Stomach (tissue), 4 donors: ENCODE data around the gene RYR3.

ENCODE experiments used
- EP300 ChIP-seq: sonication (generic); formaldehyde crosslinking; IDR thresholded peaks from one replicate; pipeline ENCODE4 v1.6.1; 2017; ENCODE audit warnings: antibody characterized with exemption
- POLR2A ChIP-seq, 4 donors: fragments of 450-650 bp; IDR thresholded peaks; one replicate each; pipeline ENCODE4 v1.6.1; 2016; ENCODE audit warnings: antibody characterized with exemption in 4 of 4, control low read depth in 2 of 4, mild to moderate bottlenecking in 1 of 4, moderate library complexity in 1 of 4
- TF ChIP-seq, protein P1 (sequence below), 7 experiments: fragments of 450-650 bp in 4 of 7; fragments of 200-600 bp in 3 of 7; sonication (generic) in 3 of 7; IDR thresholded peaks; one replicate each; pipeline ENCODE4 v1.5.1; 2016 to 2019; ENCODE audit warnings: antibody characterized with exemption in 7 of 7, control low read depth in 2 of 7, mild to moderate bottlenecking in 1 of 7

DNA sequence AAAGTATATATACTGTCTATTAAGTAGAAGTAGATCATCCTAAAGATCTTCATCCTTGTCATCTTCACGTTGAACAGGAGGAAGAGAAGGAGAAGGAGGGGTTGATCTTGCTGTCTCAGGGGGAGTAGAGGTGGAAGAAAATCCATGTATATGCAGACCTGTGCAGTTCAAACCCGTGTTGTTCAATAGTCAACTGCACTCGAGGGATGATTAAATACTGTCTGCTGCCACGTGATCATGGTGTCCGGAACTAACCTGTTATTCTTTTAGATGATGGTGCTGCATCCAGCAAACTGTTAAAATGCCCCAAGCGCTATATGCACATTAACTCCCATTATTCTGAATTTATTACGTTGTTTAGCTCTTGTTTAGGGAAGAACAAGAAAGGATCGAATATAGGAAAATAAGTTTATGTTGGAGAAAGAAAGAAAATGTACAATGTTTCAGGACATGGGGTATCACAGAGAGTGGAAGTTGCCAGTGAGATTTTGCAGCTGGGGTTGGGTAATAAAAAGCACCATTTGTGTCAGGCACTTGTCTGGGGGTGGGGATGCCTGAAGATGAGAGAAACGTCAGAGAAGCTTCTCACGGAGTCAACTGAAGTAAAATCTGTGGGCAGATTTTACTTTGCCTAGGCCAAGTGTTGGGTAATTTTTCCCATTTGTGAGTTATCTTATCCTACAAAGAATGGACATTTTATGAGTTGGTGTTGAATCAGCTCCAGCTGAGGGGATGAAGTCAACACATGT, 229.2 kb downstream of the RYR3 start:
- TF ChIP-seq, protein P1, sequence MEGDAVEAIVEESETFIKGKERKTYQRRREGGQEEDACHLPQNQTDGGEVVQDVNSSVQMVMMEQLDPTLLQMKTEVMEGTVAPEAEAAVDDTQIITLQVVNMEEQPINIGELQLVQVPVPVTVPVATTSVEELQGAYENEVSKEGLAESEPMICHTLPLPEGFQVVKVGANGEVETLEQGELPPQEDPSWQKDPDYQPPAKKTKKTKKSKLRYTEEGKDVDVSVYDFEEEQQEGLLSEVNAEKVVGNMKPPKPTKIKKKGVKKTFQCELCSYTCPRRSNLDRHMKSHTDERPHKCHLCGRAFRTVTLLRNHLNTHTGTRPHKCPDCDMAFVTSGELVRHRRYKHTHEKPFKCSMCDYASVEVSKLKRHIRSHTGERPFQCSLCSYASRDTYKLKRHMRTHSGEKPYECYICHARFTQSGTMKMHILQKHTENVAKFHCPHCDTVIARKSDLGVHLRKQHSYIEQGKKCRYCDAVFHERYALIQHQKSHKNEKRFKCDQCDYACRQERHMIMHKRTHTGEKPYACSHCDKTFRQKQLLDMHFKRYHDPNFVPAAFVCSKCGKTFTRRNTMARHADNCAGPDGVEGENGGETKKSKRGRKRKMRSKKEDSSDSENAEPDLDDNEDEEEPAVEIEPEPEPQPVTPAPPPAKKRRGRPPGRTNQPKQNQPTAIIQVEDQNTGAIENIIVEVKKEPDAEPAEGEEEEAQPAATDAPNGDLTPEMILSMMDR (IDR thresholded peaks at IDR 0.05), result no peak
- TF ChIP-seq POLR2A (IDR thresholded peaks at IDR 0.05) (no peak), EP300 (no peak)
